ENCODE results near the gene USP19. TPM values are rescaled to one million over a fixed set of nuclear protein-coding genes. Genes with fewer than 3 reads are reported as not detected.

Gene USP19, protein sequence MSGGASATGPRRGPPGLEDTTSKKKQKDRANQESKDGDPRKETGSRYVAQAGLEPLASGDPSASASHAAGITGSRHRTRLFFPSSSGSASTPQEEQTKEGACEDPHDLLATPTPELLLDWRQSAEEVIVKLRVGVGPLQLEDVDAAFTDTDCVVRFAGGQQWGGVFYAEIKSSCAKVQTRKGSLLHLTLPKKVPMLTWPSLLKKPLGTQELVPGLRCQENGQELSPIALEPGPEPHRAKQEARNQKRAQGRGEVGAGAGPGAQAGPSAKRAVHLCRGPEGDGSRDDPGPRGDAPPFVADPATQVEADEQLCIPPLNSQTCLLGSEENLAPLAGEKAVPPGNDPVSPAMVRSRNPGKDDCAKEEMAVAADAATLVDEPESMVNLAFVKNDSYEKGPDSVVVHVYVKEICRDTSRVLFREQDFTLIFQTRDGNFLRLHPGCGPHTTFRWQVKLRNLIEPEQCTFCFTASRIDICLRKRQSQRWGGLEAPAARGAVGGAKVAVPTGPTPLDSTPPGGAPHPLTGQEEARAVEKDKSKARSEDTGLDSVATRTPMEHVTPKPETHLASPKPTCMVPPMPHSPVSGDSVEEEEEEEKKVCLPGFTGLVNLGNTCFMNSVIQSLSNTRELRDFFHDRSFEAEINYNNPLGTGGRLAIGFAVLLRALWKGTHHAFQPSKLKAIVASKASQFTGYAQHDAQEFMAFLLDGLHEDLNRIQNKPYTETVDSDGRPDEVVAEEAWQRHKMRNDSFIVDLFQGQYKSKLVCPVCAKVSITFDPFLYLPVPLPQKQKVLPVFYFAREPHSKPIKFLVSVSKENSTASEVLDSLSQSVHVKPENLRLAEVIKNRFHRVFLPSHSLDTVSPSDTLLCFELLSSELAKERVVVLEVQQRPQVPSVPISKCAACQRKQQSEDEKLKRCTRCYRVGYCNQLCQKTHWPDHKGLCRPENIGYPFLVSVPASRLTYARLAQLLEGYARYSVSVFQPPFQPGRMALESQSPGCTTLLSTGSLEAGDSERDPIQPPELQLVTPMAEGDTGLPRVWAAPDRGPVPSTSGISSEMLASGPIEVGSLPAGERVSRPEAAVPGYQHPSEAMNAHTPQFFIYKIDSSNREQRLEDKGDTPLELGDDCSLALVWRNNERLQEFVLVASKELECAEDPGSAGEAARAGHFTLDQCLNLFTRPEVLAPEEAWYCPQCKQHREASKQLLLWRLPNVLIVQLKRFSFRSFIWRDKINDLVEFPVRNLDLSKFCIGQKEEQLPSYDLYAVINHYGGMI (N-terminal part only)
- 34.1 TPM for polyA plus RNA-seq (2013)

DNA sequence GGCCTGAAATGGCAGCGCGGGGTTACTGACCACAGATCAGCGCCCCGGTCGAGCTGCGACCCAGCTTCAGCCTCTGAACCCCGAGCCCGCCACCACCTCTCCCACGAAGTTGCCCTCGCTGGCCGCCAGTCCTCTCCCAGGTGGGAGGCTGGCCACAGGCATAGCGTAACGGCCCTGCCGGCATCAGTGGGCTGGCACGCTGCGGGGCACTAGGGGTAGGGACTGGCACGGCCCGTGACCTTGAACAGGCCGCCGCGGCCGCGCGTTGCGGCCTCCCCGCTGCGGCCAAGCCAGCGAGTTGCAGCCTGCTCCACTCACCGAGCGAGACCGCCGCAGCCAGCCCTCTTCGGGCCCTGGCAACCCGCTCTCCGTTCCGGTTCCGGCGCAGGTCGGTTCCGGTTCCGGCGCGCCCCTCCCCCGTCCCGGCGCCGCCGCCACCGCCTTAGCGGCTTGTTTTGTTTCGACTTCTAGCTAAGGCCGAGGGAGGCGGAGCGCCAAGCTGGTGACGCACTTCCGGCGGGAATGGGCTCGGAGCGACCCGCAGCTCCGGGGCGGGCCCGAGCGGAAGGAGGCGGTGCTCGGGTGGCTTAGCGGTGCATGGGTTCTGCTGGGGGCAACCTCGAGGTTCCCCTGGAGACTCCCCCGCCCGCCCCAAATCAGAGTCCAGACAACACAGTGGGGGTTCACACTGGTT, at the start of gene USP19:
Gene USP19, minus strand, starts transcription at position 386 of the 694 bp plus-strand sequence. CDS start 1,678 bp downstream, outside the sequence.
- H3K36me3 ChIP-seq (ENCODE audit: control insufficient read depth in 4 of 4, insufficient read depth in 4 of 4, low read length in 3 of 4) = peaks cover 9 to 57% (median 26%) of the 10 kb centered on the region in 4 experiments
- peak within 1 kb of the TSS; percentile 76 to 94 for H3K27ac ChIP-seq (ENCODE audit: insufficient read depth in 1 of 2, low read depth in 1 of 2, low read length in 2 of 2, poor library complexity in 1 of 2, severe bottlenecking in 2 of 2)
- no peaks in the 10 kb centered on the region for H3K9me3 ChIP-seq (ENCODE audit: control extremely low read depth in 1 of 5, control insufficient read depth in 4 of 5, insufficient read depth in 2 of 5, low read depth in 1 of 5, low read length in 4 of 5)
- ChIA-PET POLR2A (interaction anchor here (0.8 to 1.6 kb wide), 4 partner anchors 12 to 202 kb away, joined by 3 to 8 read pairs (median 6); partner anchors contain the start of genes ARIH2 and QRICH1), CTCF (interaction anchor here (0.9 to 5.1 kb wide), 9 partner anchors 11 to 51 kb away, joined by 3 to 35 read pairs (median 4); partner anchors contain the start of genes KLHDC8B, LAMB2, QARS1 and QRICH1)
- H3K4me3 ChIP-seq (ENCODE audit: control insufficient read depth in 1 of 7, extremely low read depth in 1 of 7, insufficient read depth in 4 of 7, low read depth in 2 of 7, low read length in 6 of 7) = peak within 1 kb of the TSS; percentile 54 to 90 (median 88)
- H3K27me3 ChIP-seq (replicated peaks in 2 of 5; ENCODE audit: control insufficient read depth in 4 of 5, insufficient read depth in 5 of 5, low read length in 4 of 5) = no peaks in the 10 kb centered on the region
- H3K4me1 ChIP-seq (ENCODE audit: control extremely low read depth in 1 of 4, control insufficient read depth in 4 of 4, insufficient read depth in 4 of 4, low read length in 3 of 4) = peaks cover 2 to 26% (median 21%) of the 10 kb centered on the region in 4 experiments
- under 1% methylated on average over 67 of the region's 70 CpGs for whole genome bisulfite sequencing (ENCODE audit: insufficient coverage)
- peak; percentile 97 for DNase-seq

DNA sequence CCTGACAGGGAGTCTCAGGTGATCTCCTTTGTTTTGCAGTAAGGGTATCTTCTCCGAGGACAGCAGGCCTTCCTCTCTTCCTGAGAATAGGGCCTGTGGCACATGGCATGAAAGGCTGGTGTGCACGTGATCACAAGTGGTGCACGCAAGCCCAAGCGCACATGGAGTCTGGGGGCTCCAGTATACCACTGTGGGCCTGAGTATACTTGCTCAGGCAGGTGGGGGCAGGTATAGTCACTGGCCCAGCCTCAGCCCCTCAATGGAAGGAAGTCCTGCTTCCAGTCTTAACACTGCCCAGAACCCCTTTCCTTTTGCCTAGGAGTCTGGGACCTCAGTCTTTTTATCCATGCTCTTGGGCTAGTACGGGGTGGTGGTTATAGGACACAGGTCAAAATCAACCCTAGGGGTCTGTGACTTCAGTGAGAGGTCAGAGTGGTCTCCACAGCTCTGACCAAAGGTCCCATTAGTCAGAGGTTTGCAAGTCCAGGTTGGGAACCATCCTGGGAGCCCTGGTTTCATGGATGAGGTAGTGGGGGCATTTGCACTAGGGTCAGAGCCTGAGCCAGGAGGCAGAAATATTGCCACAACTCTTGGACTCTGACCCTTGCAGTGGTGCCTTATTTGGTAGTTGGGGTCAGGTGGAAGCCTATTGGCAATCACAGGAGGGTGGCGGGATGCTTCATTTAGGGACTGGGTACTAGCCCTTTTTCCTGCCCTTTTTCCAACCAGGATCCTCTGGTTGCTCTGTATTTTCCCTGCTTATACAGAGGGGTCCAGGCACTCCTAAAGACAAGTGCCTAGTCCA, 46.3 kb upstream of the USP19 start:
- peaks cover 0 to 55% (median 45%) of the 10 kb centered on the region in 4 experiments for H3K4me1 ChIP-seq (ENCODE audit: control extremely low read depth in 1 of 4, control insufficient read depth in 4 of 4, insufficient read depth in 4 of 4, low read length in 3 of 4)

DNA sequence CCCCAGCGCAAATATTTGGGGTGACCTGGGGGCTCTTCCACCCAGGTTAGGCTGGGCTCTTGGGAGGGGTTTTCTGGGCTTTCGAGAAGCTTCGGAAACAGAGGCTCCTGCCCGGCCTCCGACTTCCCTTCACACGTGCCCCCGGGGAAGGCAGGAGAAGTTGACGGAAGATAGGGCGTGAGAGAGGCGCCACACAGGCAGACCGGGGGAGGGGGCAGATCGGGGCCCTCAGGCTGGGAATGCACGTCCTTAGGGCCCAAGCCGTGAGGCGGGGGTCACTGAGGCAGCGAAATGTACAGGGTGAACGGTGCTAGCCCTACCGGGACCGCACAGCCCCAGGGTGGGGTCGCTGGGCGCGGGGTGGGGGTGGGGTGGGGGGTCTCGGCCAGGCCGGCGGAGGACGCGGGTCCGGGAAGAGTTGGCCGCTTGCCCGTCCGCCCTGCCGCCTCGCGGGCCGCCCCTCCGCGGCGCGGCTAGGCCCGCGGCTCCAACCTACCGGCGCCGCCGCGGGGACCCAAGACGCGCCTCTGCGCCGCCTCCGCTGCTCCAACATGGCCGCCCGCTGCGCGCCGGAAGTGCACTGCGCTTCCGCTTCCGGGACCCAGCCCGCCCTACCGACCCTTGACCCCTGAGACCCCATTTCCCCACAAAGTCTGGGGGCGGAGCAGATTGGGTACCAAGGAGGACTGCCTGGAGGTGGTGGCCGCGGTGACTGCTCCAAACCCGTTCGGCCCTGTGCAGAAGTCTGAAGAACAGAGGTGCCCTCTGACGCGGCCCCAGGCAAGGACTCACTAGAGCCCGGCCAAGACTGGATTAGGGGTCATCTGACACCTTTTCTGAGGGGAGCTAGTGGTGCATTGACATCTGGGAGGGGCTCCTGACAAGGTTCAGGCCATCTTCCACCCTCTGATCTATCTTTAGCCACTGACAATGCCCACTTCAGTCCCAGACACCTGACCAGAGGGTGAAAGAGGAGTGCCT, 45.4 kb upstream of the USP19 start, which contains the start of gene CCDC71:
Gene CCDC71, minus strand, starts transcription at position 561 of the 981 bp plus-strand sequence. CDS start 2,123 bp downstream, outside the sequence.
- Histone ChIP-seq H3K27me3 (replicated peaks in 2 of 5; ENCODE audit: control insufficient read depth in 4 of 5, insufficient read depth in 5 of 5, low read length in 4 of 5) (no peaks in the 10 kb centered on the region), H3K4me3 (ENCODE audit: control insufficient read depth in 1 of 7, extremely low read depth in 1 of 7, insufficient read depth in 4 of 7, low read depth in 2 of 7, low read length in 6 of 7) (peak within 1 kb of the TSS; percentile 59 to 93 (median 82)), H3K27ac (ENCODE audit: insufficient read depth in 1 of 2, low read depth in 1 of 2, low read length in 2 of 2, poor library complexity in 1 of 2, severe bottlenecking in 2 of 2) (peak within 1 kb of the TSS in 1 of 2 experiments; percentile 84), H3K4me1 (ENCODE audit: control extremely low read depth in 1 of 4, control insufficient read depth in 4 of 4, insufficient read depth in 4 of 4, low read length in 3 of 4) (peaks cover 0 to 53% (median 46%) of the 10 kb centered on the region in 4 experiments), H3K36me3 (ENCODE audit: control insufficient read depth in 4 of 4, insufficient read depth in 4 of 4, low read length in 3 of 4) (peaks cover 3 to 32% (median 19%) of the 10 kb centered on the region in 4 experiments), H3K9me3 (ENCODE audit: control extremely low read depth in 1 of 5, control insufficient read depth in 4 of 5, insufficient read depth in 2 of 5, low read depth in 1 of 5, low read length in 4 of 5) (peaks cover 0 to 3% (median 0%) of the 10 kb centered on the region in 5 experiments)
- peak; percentile 78 to 83 (median 83) for DNase-seq
- ChIA-PET CTCF (no interaction called here), POLR2A (no interaction called here)
- 14% methylated on average over 31 of the region's 69 CpGs for WGBS (ENCODE audit: insufficient coverage)

More for the DNA sequence above, 46.3 kb upstream of the USP19 start:
- H3K27ac ChIP-seq (ENCODE audit: insufficient read depth in 1 of 2, low read depth in 1 of 2, low read length in 2 of 2, poor library complexity in 1 of 2, severe bottlenecking in 2 of 2) = peak overlapping the region in 1 of 2 experiments; percentile 84
- WGBS (ENCODE audit: insufficient coverage) = 93% methylated on average over 5 of the region's 6 CpGs
- CTCF ChIA-PET = interaction anchor here (0.5 kb wide), 1 partner anchor 657 kb away, joined by 3 read pairs; no protein-coding TSS in a partner anchor
- peak overlapping the region in 6 of 7 experiments; percentile 71 to 93 (median 83) for H3K4me3 ChIP-seq (ENCODE audit: control insufficient read depth in 1 of 7, extremely low read depth in 1 of 7, insufficient read depth in 4 of 7, low read depth in 2 of 7, low read length in 6 of 7)
- peaks cover 0 to 3% (median 0%) of the 10 kb centered on the region in 5 experiments for H3K9me3 ChIP-seq (ENCODE audit: control extremely low read depth in 1 of 5, control insufficient read depth in 4 of 5, insufficient read depth in 2 of 5, low read depth in 1 of 5, low read length in 4 of 5)
- H3K36me3 ChIP-seq (ENCODE audit: control insufficient read depth in 4 of 4, insufficient read depth in 4 of 4, low read length in 3 of 4) = peaks cover 3 to 23% (median 16%) of the 10 kb centered on the region in 4 experiments
- POLR2A ChIA-PET = no interaction called here
- DNase-seq = no peak
- H3K27me3 ChIP-seq (replicated peaks in 2 of 5; ENCODE audit: control insufficient read depth in 4 of 5, insufficient read depth in 5 of 5, low read length in 4 of 5) = no peaks in the 10 kb centered on the region

DNA sequence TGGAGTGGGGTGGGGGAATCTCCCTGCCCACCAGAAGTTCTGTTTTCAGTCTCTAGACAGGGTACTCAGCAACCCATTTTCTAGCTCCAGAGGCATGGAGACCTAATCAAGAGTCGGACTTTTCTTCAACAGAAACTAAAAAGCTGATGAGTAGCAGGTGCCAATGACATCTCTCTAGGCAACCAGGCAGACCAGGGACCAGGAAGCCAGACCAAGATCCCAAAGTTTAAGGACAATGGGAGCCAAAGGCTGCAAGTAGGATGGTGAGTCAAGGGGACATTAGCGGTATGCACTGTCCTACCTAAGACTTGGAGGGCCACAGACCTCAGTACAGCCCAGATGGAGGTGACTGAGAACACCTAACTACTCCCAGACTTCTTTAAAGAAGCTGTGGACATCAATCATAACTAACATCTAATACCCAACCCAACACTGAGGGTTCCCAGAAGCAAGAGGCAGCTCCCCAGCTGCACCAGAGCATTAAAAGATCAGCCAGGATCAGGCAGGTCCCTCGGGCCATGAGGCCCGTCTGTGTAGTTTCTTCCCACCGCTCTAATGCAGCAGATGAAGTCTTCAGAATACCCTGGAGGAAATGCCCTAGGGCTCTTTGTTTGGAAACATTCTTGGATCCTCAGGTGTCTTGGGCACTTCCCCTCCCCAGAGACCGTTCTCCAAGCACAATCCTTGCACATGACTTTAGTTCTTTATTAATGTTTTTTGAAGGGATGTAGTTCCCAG, 44.5 kb upstream of the USP19 start:
- 65% methylated on average over 5 of the region's 6 CpGs for WGBS (ENCODE audit: insufficient coverage)
- ChIA-PET CTCF (interaction anchor here (1.0 to 1.5 kb wide), 2 partner anchors 10 to 137 kb away, joined by 3 to 4 read pairs; no protein-coding TSS in a partner anchor), POLR2A (interaction anchor here (0.9 kb wide), 1 partner anchor 144 kb away, joined by 4 read pairs; the partner anchor contains the start of gene NDUFAF3)

More for the DNA sequence above, 44.5 kb upstream of the USP19 start:
- Histone ChIP-seq H3K4me1 (ENCODE audit: control extremely low read depth in 1 of 4, control insufficient read depth in 4 of 4, insufficient read depth in 4 of 4, low read length in 3 of 4) (peaks cover 0 to 45% (median 41%) of the 10 kb centered on the region in 4 experiments), H3K4me3 (ENCODE audit: control insufficient read depth in 1 of 7, extremely low read depth in 1 of 7, insufficient read depth in 4 of 7, low read depth in 2 of 7, low read length in 6 of 7) (peak overlapping the region; percentile 59 to 93 (median 82)), H3K27ac (ENCODE audit: insufficient read depth in 1 of 2, low read depth in 1 of 2, low read length in 2 of 2, poor library complexity in 1 of 2, severe bottlenecking in 2 of 2) (peak overlapping the region in 1 of 2 experiments; percentile 84), H3K36me3 (ENCODE audit: control insufficient read depth in 4 of 4, insufficient read depth in 4 of 4, low read length in 3 of 4) (peaks cover 3 to 34% (median 20%) of the 10 kb centered on the region in 4 experiments), H3K9me3 (ENCODE audit: control extremely low read depth in 1 of 5, control insufficient read depth in 4 of 5, insufficient read depth in 2 of 5, low read depth in 1 of 5, low read length in 4 of 5) (peaks cover 0 to 3% (median 0%) of the 10 kb centered on the region in 5 experiments), H3K27me3 (replicated peaks in 2 of 5; ENCODE audit: control insufficient read depth in 4 of 5, insufficient read depth in 5 of 5, low read length in 4 of 5) (no peaks in the 10 kb centered on the region)
- no peak for DNase-seq

All from common myeloid progenitor, CD34-positive (primary cell).